ENCODE measurements around the gene SYNGAP1. TPM values are rescaled to one million over a fixed set of nuclear protein-coding genes. Genes with fewer than 3 reads are reported as not detected.

Gene SYNGAP1
- polyA plus RNA-seq, 1 donor from 2014 or later, result 4.3 TPM

DNA sequence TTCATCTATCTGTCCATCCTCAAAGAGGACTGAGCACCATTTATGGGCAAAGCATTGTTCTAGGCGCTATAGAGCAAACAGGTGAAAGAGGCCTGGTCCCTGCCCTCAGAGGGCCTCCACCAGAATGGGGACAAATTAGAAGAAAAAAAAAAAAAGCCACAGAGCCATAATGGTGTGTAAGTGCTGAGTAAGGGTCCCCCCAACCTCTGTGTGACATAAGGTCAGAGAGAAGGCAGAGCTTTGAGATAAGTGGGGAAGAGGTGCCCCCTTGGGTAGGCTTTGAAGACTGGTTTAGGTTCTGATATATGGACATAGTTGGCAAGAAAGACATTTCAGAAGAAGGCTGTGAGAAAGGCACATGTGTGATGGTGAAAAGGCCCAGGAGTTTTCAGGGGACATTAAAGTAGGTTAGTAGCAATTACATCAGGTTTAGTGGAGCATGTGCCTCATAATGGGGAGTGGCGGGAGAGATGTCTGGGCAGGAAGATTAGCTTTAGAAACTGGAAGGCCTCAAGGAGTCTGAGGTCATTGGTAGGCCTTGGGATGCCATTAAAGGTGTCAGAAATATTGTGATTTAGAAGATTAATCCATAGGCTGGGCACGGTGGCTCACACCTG lies 19.2 kb downstream of the SYNGAP1 start:
- Histone ChIP-seq H3K4me2 (ENCODE audit: low read length) (no peak overlapping the region), H3F3A (ENCODE audit: insufficient read depth, low read length, poor library complexity, severe bottlenecking) (no peaks in the 10 kb centered on the region), H3K36me3 (ENCODE audit: insufficient read depth, low read length) (no peaks in the 10 kb centered on the region), H3K27me3 (ENCODE audit: insufficient read depth, low read depth, low read length) (no peaks in the 10 kb centered on the region), H3K9me3 (ENCODE audit: low read length) (no peaks in the 10 kb centered on the region), H3K4me3 (ENCODE audit: low read length) (no peak overlapping the region), H3K9me2 (ENCODE audit: insufficient read depth, low read length) (no peaks in the 10 kb centered on the region), H4K20me1 (ENCODE audit: insufficient read depth) (no peaks in the 10 kb centered on the region), H3K79me2 (replicated peaks; ENCODE audit: insufficient read depth, low read length) (no peaks in the 10 kb centered on the region), H2AFZ (ENCODE audit: low read depth, low read length) (no peak overlapping the region), H3K27ac (ENCODE audit: low read length) (no peak overlapping the region), H3K9ac (ENCODE audit: low read length) (no peak overlapping the region)
- TF ChIP-seq EP300 (conservative IDR thresholded peaks at IDR 0.05; ENCODE audit: poor library complexity, severe bottlenecking), result no peak
- TF ChIP-seq, protein P1, sequence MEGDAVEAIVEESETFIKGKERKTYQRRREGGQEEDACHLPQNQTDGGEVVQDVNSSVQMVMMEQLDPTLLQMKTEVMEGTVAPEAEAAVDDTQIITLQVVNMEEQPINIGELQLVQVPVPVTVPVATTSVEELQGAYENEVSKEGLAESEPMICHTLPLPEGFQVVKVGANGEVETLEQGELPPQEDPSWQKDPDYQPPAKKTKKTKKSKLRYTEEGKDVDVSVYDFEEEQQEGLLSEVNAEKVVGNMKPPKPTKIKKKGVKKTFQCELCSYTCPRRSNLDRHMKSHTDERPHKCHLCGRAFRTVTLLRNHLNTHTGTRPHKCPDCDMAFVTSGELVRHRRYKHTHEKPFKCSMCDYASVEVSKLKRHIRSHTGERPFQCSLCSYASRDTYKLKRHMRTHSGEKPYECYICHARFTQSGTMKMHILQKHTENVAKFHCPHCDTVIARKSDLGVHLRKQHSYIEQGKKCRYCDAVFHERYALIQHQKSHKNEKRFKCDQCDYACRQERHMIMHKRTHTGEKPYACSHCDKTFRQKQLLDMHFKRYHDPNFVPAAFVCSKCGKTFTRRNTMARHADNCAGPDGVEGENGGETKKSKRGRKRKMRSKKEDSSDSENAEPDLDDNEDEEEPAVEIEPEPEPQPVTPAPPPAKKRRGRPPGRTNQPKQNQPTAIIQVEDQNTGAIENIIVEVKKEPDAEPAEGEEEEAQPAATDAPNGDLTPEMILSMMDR (IDR thresholded peaks at IDR 0.05; ENCODE audit: poor library complexity, severe bottlenecking), result no peak
- TF ChIP-seq POLR2AphosphoS5 (IDR thresholded peaks at IDR 0.05), result no peak
- TF ChIP-seq RAD21 (conservative IDR thresholded peaks at IDR 0.05), result no peak
- TF ChIP-seq EZH2 (IDR thresholded peaks at IDR 0.05; ENCODE audit: borderline replicate concordance, insufficient read depth, low read length, poor library complexity, severe bottlenecking), result no peak
- TF ChIP-seq, protein P2, sequence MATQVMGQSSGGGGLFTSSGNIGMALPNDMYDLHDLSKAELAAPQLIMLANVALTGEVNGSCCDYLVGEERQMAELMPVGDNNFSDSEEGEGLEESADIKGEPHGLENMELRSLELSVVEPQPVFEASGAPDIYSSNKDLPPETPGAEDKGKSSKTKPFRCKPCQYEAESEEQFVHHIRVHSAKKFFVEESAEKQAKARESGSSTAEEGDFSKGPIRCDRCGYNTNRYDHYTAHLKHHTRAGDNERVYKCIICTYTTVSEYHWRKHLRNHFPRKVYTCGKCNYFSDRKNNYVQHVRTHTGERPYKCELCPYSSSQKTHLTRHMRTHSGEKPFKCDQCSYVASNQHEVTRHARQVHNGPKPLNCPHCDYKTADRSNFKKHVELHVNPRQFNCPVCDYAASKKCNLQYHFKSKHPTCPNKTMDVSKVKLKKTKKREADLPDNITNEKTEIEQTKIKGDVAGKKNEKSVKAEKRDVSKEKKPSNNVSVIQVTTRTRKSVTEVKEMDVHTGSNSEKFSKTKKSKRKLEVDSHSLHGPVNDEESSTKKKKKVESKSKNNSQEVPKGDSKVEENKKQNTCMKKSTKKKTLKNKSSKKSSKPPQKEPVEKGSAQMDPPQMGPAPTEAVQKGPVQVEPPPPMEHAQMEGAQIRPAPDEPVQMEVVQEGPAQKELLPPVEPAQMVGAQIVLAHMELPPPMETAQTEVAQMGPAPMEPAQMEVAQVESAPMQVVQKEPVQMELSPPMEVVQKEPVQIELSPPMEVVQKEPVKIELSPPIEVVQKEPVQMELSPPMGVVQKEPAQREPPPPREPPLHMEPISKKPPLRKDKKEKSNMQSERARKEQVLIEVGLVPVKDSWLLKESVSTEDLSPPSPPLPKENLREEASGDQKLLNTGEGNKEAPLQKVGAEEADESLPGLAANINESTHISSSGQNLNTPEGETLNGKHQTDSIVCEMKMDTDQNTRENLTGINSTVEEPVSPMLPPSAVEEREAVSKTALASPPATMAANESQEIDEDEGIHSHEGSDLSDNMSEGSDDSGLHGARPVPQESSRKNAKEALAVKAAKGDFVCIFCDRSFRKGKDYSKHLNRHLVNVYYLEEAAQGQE (IDR thresholded peaks at IDR 0.05; ENCODE audit: borderline replicate concordance), result no peak
- TF ChIP-seq TAF1 (IDR thresholded peaks at IDR 0.05; ENCODE audit: low read depth), result no peak
- no peak for TF ChIP-seq SMC3 (conservative IDR thresholded peaks at IDR 0.05; ENCODE audit: poor library complexity)
- no peak for TF ChIP-seq MXI1 (conservative IDR thresholded peaks at IDR 0.05; ENCODE audit: poor library complexity, severe bottlenecking)

DNA sequence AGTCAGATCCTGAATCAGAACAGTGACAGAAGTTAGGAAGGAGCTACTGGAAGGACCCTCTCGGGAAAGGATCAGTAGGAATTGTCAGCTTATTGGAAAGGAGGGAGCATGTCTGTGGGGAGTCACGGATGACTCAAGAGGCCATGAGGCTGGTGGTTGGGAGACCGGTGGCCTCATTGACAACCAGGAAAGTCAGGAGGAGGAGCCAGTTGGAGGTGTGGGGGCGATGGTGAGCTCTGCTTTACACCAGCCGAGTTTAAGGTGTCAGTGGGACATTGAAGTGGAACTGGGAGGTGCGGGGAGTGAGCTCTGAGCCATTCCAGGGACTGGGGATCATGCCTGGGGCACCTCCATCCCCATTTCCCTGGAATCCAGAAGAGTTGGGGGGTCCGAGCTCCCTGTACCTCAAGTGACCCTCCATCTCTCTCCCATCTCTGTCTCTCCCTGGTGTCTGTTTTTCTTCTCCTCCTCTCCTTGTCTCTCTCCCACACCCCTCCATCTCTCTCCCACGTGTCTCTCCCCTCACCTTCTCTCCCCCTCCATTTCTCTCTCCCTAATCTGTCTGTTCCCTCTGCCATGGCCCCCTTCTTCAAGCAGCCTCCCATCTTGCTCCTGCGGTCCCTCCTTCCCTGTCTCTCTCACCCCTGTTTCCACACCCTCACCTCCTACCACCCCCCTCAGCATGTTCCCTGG lies 20.2 kb downstream of the SYNGAP1 start:
- Histone ChIP-seq H3K36me3 (ENCODE audit: insufficient read depth, low read length) (no peaks in the 10 kb centered on the region), H3K4me2 (ENCODE audit: low read length) (no peak overlapping the region), H3K27me3 (ENCODE audit: insufficient read depth, low read depth, low read length) (no peaks in the 10 kb centered on the region), H3K4me3 (ENCODE audit: low read length) (no peak overlapping the region), H3K9ac (ENCODE audit: low read length) (no peak overlapping the region), H3F3A (ENCODE audit: insufficient read depth, low read length, poor library complexity, severe bottlenecking) (no peaks in the 10 kb centered on the region), H2AFZ (ENCODE audit: low read depth, low read length) (no peak overlapping the region), H3K79me2 (replicated peaks; ENCODE audit: insufficient read depth, low read length) (no peaks in the 10 kb centered on the region), H4K20me1 (ENCODE audit: insufficient read depth) (no peaks in the 10 kb centered on the region), H3K27ac (ENCODE audit: low read length) (no peak overlapping the region), H3K9me3 (ENCODE audit: low read length) (no peaks in the 10 kb centered on the region), H3K9me2 (ENCODE audit: insufficient read depth, low read length) (no peaks in the 10 kb centered on the region)
- TF ChIP-seq POLR2AphosphoS5 (IDR thresholded peaks at IDR 0.05) (no peak), MXI1 (conservative IDR thresholded peaks at IDR 0.05; ENCODE audit: poor library complexity, severe bottlenecking) (no peak)
- TF ChIP-seq, protein P2 (IDR thresholded peaks at IDR 0.05; ENCODE audit: borderline replicate concordance), result no peak

Measured in neural cell (in vitro differentiated cells).